Astrocyte (in vitro differentiated cells and primary cell): Measurements from ENCODE around the gene EIF4G3. TPM values are rescaled to one million over a fixed set of nuclear protein-coding genes. Genes with fewer than 3 reads are reported as not detected.

ENCODE experiments used
- DNase-seq: peaks from one replicate; pipeline ENCODE4 v3.0.0-alpha.2; 2010; ENCODE audit warnings: low read depth
- FAIRE-seq: peaks from 2 replicates; lab custom pipeline; 2011; peaks lifted over from hg19 to GRCh38; lab: Jason Lieb, UNC
- H2AFZ ChIP-seq: 2 replicates; pipeline ENCODE4 v1.6.0; 2012; ENCODE audit warnings: low read depth, low read length, inconsistent platforms
- H3K27ac ChIP-seq: 2 replicates; pipeline ENCODE4 v1.5.1; 2011; ENCODE audit warnings: low read depth, low read length, inconsistent platforms
- H3K27me3 ChIP-seq: 2 replicates; pipeline ENCODE4 v1.6.0; 2011; ENCODE audit warnings: low read length, inconsistent platforms; ENCODE audit not compliant: insufficient read depth
- H3K36me3 ChIP-seq: 2 replicates; pipeline ENCODE4 v1.5.1; 2011; ENCODE audit warnings: low read length, inconsistent platforms; ENCODE audit not compliant: insufficient read depth
- H3K4me1 ChIP-seq: 2 replicates; pipeline ENCODE4 v1.5.1; 2011; ENCODE audit warnings: low read length, inconsistent platforms; ENCODE audit not compliant: insufficient read depth
- H3K4me2 ChIP-seq: 2 replicates; pipeline ENCODE4 v1.6.0; 2012; ENCODE audit warnings: low read length, inconsistent platforms
- H3K4me3 ChIP-seq: 2 replicates; pipeline ENCODE4 v1.5.1; 2011; ENCODE audit warnings: low read depth, mild to moderate bottlenecking, low read length, inconsistent platforms; ENCODE audit not compliant: insufficient read depth
- H3K79me2 ChIP-seq: 2 replicates; pipeline ENCODE4 v1.6.0; 2012; ENCODE audit warnings: mild to moderate bottlenecking, low read length, inconsistent platforms; ENCODE audit not compliant: insufficient read depth
- H3K9ac ChIP-seq: 2 replicates; pipeline ENCODE4 v1.6.0; 2012; ENCODE audit warnings: mild to moderate bottlenecking, low read length, inconsistent platforms
- H3K9me3 ChIP-seq: 2 replicates; pipeline ENCODE4 v1.5.1; 2012; ENCODE audit warnings: low read depth, mild to moderate bottlenecking, low read length, inconsistent platforms; ENCODE audit not compliant: insufficient read depth
- H4K20me1 ChIP-seq: 2 replicates; pipeline ENCODE4 v1.6.0; 2012; ENCODE audit warnings: low read length, inconsistent platforms; ENCODE audit not compliant: insufficient read depth
- H3K27ac Mint-ChIP-seq: one replicate; pipeline ENCODE4 v1.8.0; 2021; ENCODE audit warnings: mild to moderate bottlenecking, mixed read lengths; ENCODE audit not compliant: unreplicated experiment
- H3K27me3 Mint-ChIP-seq: one replicate; pipeline ENCODE4 v1.8.0; 2021; ENCODE audit warnings: low read depth, mixed read lengths; ENCODE audit not compliant: unreplicated experiment
- H3K36me3 Mint-ChIP-seq: one replicate; pipeline ENCODE4 v1.8.0; 2021; ENCODE audit warnings: low read depth, mixed read lengths; ENCODE audit not compliant: unreplicated experiment
- H3K4me1 Mint-ChIP-seq: one replicate; pipeline ENCODE4 v1.8.0; 2021; ENCODE audit warnings: low read depth, mixed read lengths; ENCODE audit not compliant: unreplicated experiment
- H3K4me3 Mint-ChIP-seq: one replicate; pipeline ENCODE4 v1.8.0; 2021; ENCODE audit warnings: mild to moderate bottlenecking, moderate library complexity, mixed read lengths; ENCODE audit not compliant: unreplicated experiment
- H3K9me3 Mint-ChIP-seq: one replicate; pipeline ENCODE4 v1.8.0; 2021; ENCODE audit warnings: mild to moderate bottlenecking, mixed read lengths; ENCODE audit not compliant: unreplicated experiment
- EZH2 ChIP-seq: IDR thresholded peaks from 2 replicates; pipeline ENCODE4 v1.6.1; 2012; ENCODE audit warnings: mild to moderate bottlenecking, low read length, inconsistent platforms; ENCODE audit not compliant: insufficient read depth
- total RNA-seq: library from RNA; stranded (reverse); gene quantifications from 2 replicates; pipeline ENCODE4 v1.2.1, GENCODE V29; 2021
- TF ChIP-seq, protein P1 (sequence below): IDR thresholded peaks from 2 replicates; pipeline ENCODE4 v1.5.1; 2011; ENCODE audit warnings: low read depth, mild to moderate bottlenecking, inconsistent platforms, low read length, moderate library complexity; ENCODE audit not compliant: insufficient read depth

The EIF4G3 gene
- total RNA-seq, 1 donor from 2014 or later: 76.1 TPM

GRCh38 chr1:21052034-21052433 lies 124.7 kb downstream of the EIF4G3 start:
- no peak overlapping the region for H2AFZ ChIP-seq
- H3K4me3 Mint-ChIP-seq: no peak overlapping the region
- no peaks in the 10 kb centered on the region for H3K27me3 ChIP-seq

GRCh38 chr1:21051177-21051825 lies 125.4 kb downstream of the EIF4G3 start:
- TF ChIP-seq EZH2: no peak
- TF ChIP-seq, protein P1, sequence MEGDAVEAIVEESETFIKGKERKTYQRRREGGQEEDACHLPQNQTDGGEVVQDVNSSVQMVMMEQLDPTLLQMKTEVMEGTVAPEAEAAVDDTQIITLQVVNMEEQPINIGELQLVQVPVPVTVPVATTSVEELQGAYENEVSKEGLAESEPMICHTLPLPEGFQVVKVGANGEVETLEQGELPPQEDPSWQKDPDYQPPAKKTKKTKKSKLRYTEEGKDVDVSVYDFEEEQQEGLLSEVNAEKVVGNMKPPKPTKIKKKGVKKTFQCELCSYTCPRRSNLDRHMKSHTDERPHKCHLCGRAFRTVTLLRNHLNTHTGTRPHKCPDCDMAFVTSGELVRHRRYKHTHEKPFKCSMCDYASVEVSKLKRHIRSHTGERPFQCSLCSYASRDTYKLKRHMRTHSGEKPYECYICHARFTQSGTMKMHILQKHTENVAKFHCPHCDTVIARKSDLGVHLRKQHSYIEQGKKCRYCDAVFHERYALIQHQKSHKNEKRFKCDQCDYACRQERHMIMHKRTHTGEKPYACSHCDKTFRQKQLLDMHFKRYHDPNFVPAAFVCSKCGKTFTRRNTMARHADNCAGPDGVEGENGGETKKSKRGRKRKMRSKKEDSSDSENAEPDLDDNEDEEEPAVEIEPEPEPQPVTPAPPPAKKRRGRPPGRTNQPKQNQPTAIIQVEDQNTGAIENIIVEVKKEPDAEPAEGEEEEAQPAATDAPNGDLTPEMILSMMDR: no peak
- H2AFZ ChIP-seq: no peak overlapping the region
- no peaks in the 10 kb centered on the region for H3K9me3 ChIP-seq
- no peak overlapping the region for H3K4me3 ChIP-seq
- no peaks in the 10 kb centered on the region for H3K27me3 Mint-ChIP-seq
- H3K27me3 ChIP-seq: no peaks in the 10 kb centered on the region
- H3K9ac ChIP-seq: no peak overlapping the region
- H3K4me1 Mint-ChIP-seq: peaks cover 6% of the 10 kb centered on the region
- H3K36me3 ChIP-seq: peaks cover 2% of the 10 kb centered on the region
- H3K4me1 ChIP-seq: peaks cover 7% of the 10 kb centered on the region
- no peak for DNase-seq
- H3K27ac ChIP-seq: no peak overlapping the region
- H3K4me2 ChIP-seq: no peak overlapping the region
- peaks cover 11% of the 10 kb centered on the region for H3K36me3 Mint-ChIP-seq
- H3K4me3 Mint-ChIP-seq: no peak overlapping the region
- no peak overlapping the region for H3K27ac Mint-ChIP-seq
- H3K79me2 ChIP-seq: peaks cover 48% of the 10 kb centered on the region
- peaks cover 3% of the 10 kb centered on the region for H3K9me3 Mint-ChIP-seq
- peaks cover 53% of the 10 kb centered on the region for H4K20me1 ChIP-seq
- no peak for FAIRE-seq

More at GRCh38 chr1:21052034-21052433, 124.7 kb downstream of the EIF4G3 start:
- H3K79me2 ChIP-seq: peaks cover 46% of the 10 kb centered on the region
- no peak for FAIRE-seq
- peaks cover 2% of the 10 kb centered on the region for H3K36me3 ChIP-seq
- no peak overlapping the region for H3K9ac ChIP-seq
- Mint-ChIP-seq H3K9me3 (peaks cover 3% of the 10 kb centered on the region), H3K4me1 (peaks cover 7% of the 10 kb centered on the region), H3K27ac (no peak overlapping the region), H3K36me3 (peaks cover 11% of the 10 kb centered on the region), H3K27me3 (no peaks in the 10 kb centered on the region)
- peaks cover 7% of the 10 kb centered on the region for H3K4me1 ChIP-seq
- no peak overlapping the region for H3K4me3 ChIP-seq
- DNase-seq: no peak
- H3K4me2 ChIP-seq: no peak overlapping the region
- no peak overlapping the region for H3K27ac ChIP-seq
- TF ChIP-seq EZH2: no peak
- TF ChIP-seq, protein P1: no peak
- H4K20me1 ChIP-seq: peaks cover 51% of the 10 kb centered on the region
- H3K9me3 ChIP-seq: no peaks in the 10 kb centered on the region

GRCh38 chr1:21050031-21050430 lies 126.7 kb downstream of the EIF4G3 start:
- H3K9me3 ChIP-seq: no peaks in the 10 kb centered on the region
- peaks cover 2% of the 10 kb centered on the region for H3K36me3 ChIP-seq
- peak overlapping the region; percentile 29 for H3K4me2 ChIP-seq
- H3K27me3 Mint-ChIP-seq: no peaks in the 10 kb centered on the region
- no peak for FAIRE-seq
- peaks cover 61% of the 10 kb centered on the region for H4K20me1 ChIP-seq
- no peaks in the 10 kb centered on the region for H3K27me3 ChIP-seq
- H3K27ac Mint-ChIP-seq: no peak overlapping the region
- no peak overlapping the region for H3K4me3 Mint-ChIP-seq
- H3K4me1 ChIP-seq: peaks cover 7% of the 10 kb centered on the region
- peaks cover 53% of the 10 kb centered on the region for H3K79me2 ChIP-seq
- no peak overlapping the region for H3K27ac ChIP-seq
- H3K9ac ChIP-seq: no peak overlapping the region
- H3K36me3 Mint-ChIP-seq: peaks cover 11% of the 10 kb centered on the region
- no peak overlapping the region for H3K4me3 ChIP-seq
- TF ChIP-seq EZH2: no peak
- TF ChIP-seq, protein P1: no peak
- DNase-seq: peak; percentile 75
- H2AFZ ChIP-seq: no peak overlapping the region
- peaks cover 3% of the 10 kb centered on the region for H3K9me3 Mint-ChIP-seq
- peaks cover 5% of the 10 kb centered on the region for H3K4me1 Mint-ChIP-seq
